ENCODE data around the gene NBAS.

- no peak for TF ChIP-seq POLR2A (IDR thresholded peaks at IDR 0.05)
- no peak for TF ChIP-seq CTCF (IDR thresholded peaks at IDR 0.05)
- no peak for TF ChIP-seq EP300 (IDR thresholded peaks at IDR 0.05)
Observed at GRCh38 chr2:15176604-15177003, 384.5 kb downstream of the NBAS start.

Measured in ovary (tissue), 3 donors.